IMR-90 (cell line): ENCODE measurements around the gene TDRD5. TPM values are rescaled to one million over a fixed set of nuclear protein-coding genes. Genes with fewer than 3 reads are reported as not detected.

Experiments
- ATAC-seq: fragments of 200-7000 bp; cut with Tn5 transposase; 2 replicates; pipeline ENCODE4 v1.9.1; 2020; ENCODE audit warnings: low read depth, mild to moderate bottlenecking, moderate library complexity
- BruUV-seq: library from RNA; stranded (reverse); fragments of 400-500 nt; replicated peaks from 2 replicates; lab custom pipeline; 2021; lab: Mats Ljungman, UMichigan
- CTCF ChIA-PET: fragments of 300-600 bp; formaldehyde crosslinking; extraction: SDS; loops from one replicate; lab custom pipeline; 2021; ENCODE audit warnings: antibody characterized with exemption; lab: Yijun Ruan, JAX
- POLR2A ChIA-PET: fragments of 300-600 bp; sonication (Branson Sonifier 250); formaldehyde crosslinking; loops from one replicate; lab custom pipeline; 2022; ENCODE audit warnings: antibody characterized with exemption; ENCODE audit not compliant: unreplicated experiment; lab: Charles Lee
- DNase-seq: peaks from one replicate; pipeline ENCODE4 v3.0.0; 2013
- H2AFZ ChIP-seq: replicated peaks from 2 replicates; pipeline ENCODE3; 2013; ENCODE audit warnings: low read length, mild to moderate bottlenecking; ENCODE audit not compliant: poor library complexity
- H2AK5ac ChIP-seq: 2 replicates; pipeline ENCODE4 v1.6.1; 2013; ENCODE audit warnings: low read depth, low read length, inconsistent platforms
- H2AK9ac ChIP-seq: replicated peaks from 2 replicates; pipeline ENCODE3; 2013; ENCODE audit warnings: mild to moderate bottlenecking, low read depth, low read length, moderate library complexity; ENCODE audit not compliant: poor library complexity
- H2BK120ac ChIP-seq: 2 replicates; pipeline ENCODE4 v1.6.1; 2013; ENCODE audit warnings: low read depth, low read length, inconsistent platforms
- H2BK15ac ChIP-seq: 3 replicates; pipeline ENCODE4 v1.6.1; 2013; ENCODE audit warnings: low read depth, low read length, inconsistent platforms
- H2BK20ac ChIP-seq: 2 replicates; pipeline ENCODE4 v1.6.1; 2013; ENCODE audit warnings: low read depth, mild to moderate bottlenecking, inconsistent platforms, low read length, moderate library complexity
- H2BK5ac ChIP-seq: 2 replicates; pipeline ENCODE4 v1.6.1; 2013; ENCODE audit warnings: mild to moderate bottlenecking, low read depth, low read length, inconsistent platforms; ENCODE audit not compliant: poor library complexity, severe bottlenecking
- H3K14ac ChIP-seq: replicated peaks from 2 replicates; pipeline ENCODE4 v1.6.1; 2013; ENCODE audit warnings: low read depth, low read length, inconsistent platforms
- H3K18ac ChIP-seq: 2 replicates; pipeline ENCODE4 v1.6.1; 2013; ENCODE audit warnings: low read depth, low read length, control low read depth
- H3K23ac ChIP-seq: 2 replicates; pipeline ENCODE4 v1.6.1; 2013; ENCODE audit warnings: low read depth, low read length, inconsistent platforms
- H3K27ac ChIP-seq: 2 replicates; pipeline ENCODE4 v1.5.1; 2013; ENCODE audit warnings: mild to moderate bottlenecking, control low read depth, low read length; ENCODE audit not compliant: insufficient read depth
- H3K27me3 ChIP-seq: 2 replicates; pipeline ENCODE4 v1.6.1; 2013; ENCODE audit warnings: low read length; ENCODE audit not compliant: control insufficient read depth, insufficient read depth
- H3K36me3 ChIP-seq: 2 replicates; pipeline ENCODE4 v1.6.1; 2013; ENCODE audit warnings: low read length, mixed read lengths; ENCODE audit not compliant: control insufficient read depth, insufficient read depth
- H3K4ac ChIP-seq: 2 replicates; pipeline ENCODE4 v1.6.1; 2013; ENCODE audit warnings: low read depth, low read length, inconsistent platforms
- H3K4me1 ChIP-seq: 2 replicates; pipeline ENCODE4 v1.6.1; 2013; ENCODE audit warnings: low read length, mixed read lengths; ENCODE audit not compliant: control insufficient read depth, insufficient read depth
- H3K4me2 ChIP-seq: 2 replicates; pipeline ENCODE4 v1.6.1; 2013; ENCODE audit warnings: low read depth, mild to moderate bottlenecking, control low read depth, low read length, moderate library complexity
- H3K4me3 ChIP-seq: 2 replicates; pipeline ENCODE4 v1.5.1; 2013; ENCODE audit warnings: low read depth, mild to moderate bottlenecking, control low read depth, low read length, moderate library complexity; ENCODE audit not compliant: insufficient read depth
- H3K56ac ChIP-seq: 2 replicates; pipeline ENCODE4 v1.6.1; 2013; ENCODE audit warnings: low read length, inconsistent platforms; ENCODE audit not compliant: insufficient read depth; ENCODE audit errors: extremely low read depth
- H3K79me1 ChIP-seq, 2 experiments: 2 replicates each; pipeline ENCODE4 v1.6.1; 2013; ENCODE audit warnings: low read length in 2 of 2, inconsistent platforms in 1 of 2, low read depth in 1 of 2
- H3K9ac ChIP-seq: 2 replicates; pipeline ENCODE4 v1.6.1; 2013; ENCODE audit warnings: low read depth, low read length, control low read depth
- H3K9me1 ChIP-seq: 2 replicates; pipeline ENCODE4 v1.6.1; 2013; ENCODE audit warnings: low read length, inconsistent platforms; ENCODE audit not compliant: insufficient read depth
- H3K9me3 ChIP-seq: 2 replicates; pipeline ENCODE4 v1.6.1; 2013; ENCODE audit warnings: low read length; ENCODE audit not compliant: control insufficient read depth, insufficient read depth
- H4K20me1 ChIP-seq: 2 replicates; pipeline ENCODE4 v1.6.1; 2013; ENCODE audit warnings: low read length, inconsistent platforms; ENCODE audit not compliant: insufficient read depth
- H4K5ac ChIP-seq: 2 replicates; pipeline ENCODE4 v1.6.1; 2013; ENCODE audit warnings: mild to moderate bottlenecking, low read depth, low read length, control low read depth
- H4K8ac ChIP-seq, 2 experiments: 2 replicates each; pipeline ENCODE4 v1.6.1; 2013; ENCODE audit warnings: low read depth in 2 of 2, low read length in 2 of 2, control low read depth in 1 of 2, inconsistent platforms in 1 of 2
- H4K91ac ChIP-seq: 2 replicates; pipeline ENCODE4 v1.6.1; 2013; ENCODE audit warnings: low read depth, low read length, inconsistent platforms; ENCODE audit not compliant: insufficient read depth
- BHLHE40 ChIP-seq: fragments of 150-350 bp; IDR thresholded peaks from 2 replicates; pipeline ENCODE4 v1.6.1; 2016; ENCODE audit warnings: mild to moderate bottlenecking, low read depth, low read length
- CEBPB ChIP-seq: IDR thresholded peaks from 2 replicates; pipeline ENCODE4 v1.6.1; 2012; ENCODE audit warnings: low read depth, low read length, improper control_type of control experiment
- CHD1 ChIP-seq: IDR thresholded peaks from 2 replicates; pipeline ENCODE4 v1.6.1; 2012; ENCODE audit warnings: low read depth, low read length, improper control_type of control experiment
- CTCF ChIP-seq: conservative IDR thresholded peaks from 2 replicates; pipeline ENCODE4 v1.5.1; 2012; ENCODE audit warnings: mild to moderate bottlenecking, low read depth, low read length, improper control_type of control experiment
- ELK1 ChIP-seq: fragments of 150-350 bp; IDR thresholded peaks from 2 replicates; pipeline ENCODE4 v1.6.1; 2016; ENCODE audit warnings: low read depth, mild to moderate bottlenecking, low read length, moderate library complexity, borderline replicate concordance
- FOS ChIP-seq: fragments of 150-350 bp; IDR thresholded peaks from 2 replicates; pipeline ENCODE4 v1.6.1; 2016; ENCODE audit warnings: low read depth, low read length
- MAFK ChIP-seq: IDR thresholded peaks from 2 replicates; pipeline ENCODE4 v1.6.1; 2012; ENCODE audit warnings: low read depth, low read length, improper control_type of control experiment
- MAZ ChIP-seq: IDR thresholded peaks from 2 replicates; pipeline ENCODE4 v1.6.1; 2012; ENCODE audit warnings: low read depth, mild to moderate bottlenecking, low read length, improper control_type of control experiment, moderate library complexity, borderline replicate concordance
- MXI1 ChIP-seq: IDR thresholded peaks from 2 replicates; pipeline ENCODE4 v1.6.1; 2012; ENCODE audit warnings: low read depth, mild to moderate bottlenecking, low read length, moderate library complexity, borderline replicate concordance
- NFE2L2 ChIP-seq: fragments of 150-350 bp; IDR thresholded peaks from 2 replicates; pipeline ENCODE4 v1.6.1; 2016; ENCODE audit warnings: low read depth, mild to moderate bottlenecking, low read length
- POLR2A ChIP-seq: IDR thresholded peaks from 2 replicates; pipeline ENCODE4 v1.6.1; 2012; ENCODE audit warnings: mild to moderate bottlenecking, low read depth, low read length
- RAD21 ChIP-seq: IDR thresholded peaks from 2 replicates; pipeline ENCODE4 v1.6.1; 2012; ENCODE audit warnings: low read length, improper control_type of control experiment
- RCOR1 ChIP-seq: IDR thresholded peaks from 2 replicates; pipeline ENCODE4 v1.6.1; 2012; ENCODE audit warnings: mild to moderate bottlenecking, low read length, improper control_type of control experiment; ENCODE audit not compliant: insufficient replicate concordance
- RFX5 ChIP-seq: IDR thresholded peaks from 2 replicates; pipeline ENCODE4 v1.8.0; 2012; ENCODE audit warnings: low read depth, mild to moderate bottlenecking, low read length, moderate library complexity
- SMC3 ChIP-seq: fragments of 150-350 bp; IDR thresholded peaks from 2 replicates; pipeline ENCODE4 v1.6.1; 2016; ENCODE audit warnings: low read depth, mild to moderate bottlenecking, antibody characterized with exemption, low read length, moderate library complexity
- USF2 ChIP-seq: fragments of 150-350 bp; IDR thresholded peaks from 2 replicates; pipeline ENCODE4 v1.6.1; 2017; ENCODE audit warnings: mild to moderate bottlenecking, antibody characterized with exemption, low read length, low read depth
- WGBS, 2 experiments: methylation state at CpG; one replicate each; pipeline versions ENCODE4 v1.1.5 to v1.1.7; 2013; ENCODE audit warnings: missing lambda C conversion rate in 2 of 2; ENCODE audit not compliant: insufficient read length in 1 of 2; ENCODE audit errors: extremely low coverage in 2 of 2; 5-methylcytosine and 5-hydroxymethylcytosine counted together
- dilution Hi-C: fragments of 300-500 bp; cut with HindIII; formaldehyde crosslinking; loops from one replicate; pipeline ENCODE4 v1.14.3; 2018; ENCODE audit warnings: low sequenced_read_pairs; ENCODE audit not compliant: unreplicated experiment
- in situ Hi-C: fragments of 300-500 bp; cut with MboI; formaldehyde crosslinking; loops from 3 replicates; pipeline ENCODE4 v1.14.3; 2019; ENCODE audit warnings: low sequenced_read_pairs, inconsistent platforms, mixed read lengths
- intact Hi-C: fragments of 100-400 bp; cut with micrococcal nuclease; formaldehyde crosslinking; loops from 2 replicates; pipeline ENCODE4 v1.10.0; 2022
- polyA plus RNA-seq, 3 experiments: library from polyadenylated mRNA; depleted of rRNA; stranded (reverse); fragments of >200 nt; gene quantifications; 2 replicates each; pipeline ENCODE4 v1.2.3, GENCODE V29; 2012; ENCODE audit warnings: low replicate concordance in 1 of 3
- total RNA-seq: library from RNA; depleted of rRNA; stranded (reverse); fragments of >200 nt; gene quantifications from 2 replicates; pipeline ENCODE4 v1.2.3, GENCODE V29; 2012

TDRD5 gene
- total and polyA plus RNA-seq, 2 of the 4 experiments (the other 2 are of a cell fraction), result not detected

- ChIA-PET CTCF (interaction anchor here (1.1 kb wide), 1 partner anchor 11 kb away, joined by 3 read pairs; no protein-coding TSS in a partner anchor), POLR2A (no interaction called here)
- H4K91ac ChIP-seq, result no peak overlapping the region
- no peak overlapping the region for H3K4me3 ChIP-seq
- H2BK5ac ChIP-seq, result no peak overlapping the region
- H4K5ac ChIP-seq, result no peak overlapping the region
- H3K56ac ChIP-seq, result no peak overlapping the region
- H2AK5ac ChIP-seq, result no peak overlapping the region
- no TSS peak for BruUV-seq
- intact Hi-C loops (no loop called here), in situ Hi-C loops (no loop called here), dilution Hi-C loops (no loop called here)
- no CpG with 5 or more reads among the region's 2 CpGs for WGBS, 2 experiments
- H3K4me2 ChIP-seq, result no peak overlapping the region
- H2BK15ac ChIP-seq, result no peak overlapping the region
- H3K27ac ChIP-seq, result no peak overlapping the region
- no peaks in the 10 kb centered on the region for H3K9me3 ChIP-seq
- no peak overlapping the region for H4K8ac ChIP-seq
- H3K4me1 ChIP-seq, result no peaks in the 10 kb centered on the region
- DNase-seq (no peak), ATAC-seq (no peak)
- H3K23ac ChIP-seq, result no peak overlapping the region
- H3K9ac ChIP-seq, result no peak overlapping the region
- no peak overlapping the region for H3K18ac ChIP-seq
- no peaks in the 10 kb centered on the region for H3K36me3 ChIP-seq
- H2BK120ac ChIP-seq, result no peak overlapping the region
- H2AFZ ChIP-seq, result no peak overlapping the region
- no peak overlapping the region for H3K14ac ChIP-seq
- H3K79me1 ChIP-seq, result no peaks in the 10 kb centered on the region
- peaks cover 20% of the 10 kb centered on the region for H3K27me3 ChIP-seq
- no peak overlapping the region for H3K4ac ChIP-seq
- H3K9me1 ChIP-seq, result no peaks in the 10 kb centered on the region
- TF ChIP-seq MXI1 (no peak), CTCF (no peak), RAD21 (no peak), MAFK (no peak), MAZ (no peak), USF2 (no peak), NFE2L2 (no peak), POLR2A (no peak), CHD1 (no peak), RCOR1 (no peak), FOS (no peak), RFX5 (no peak), ELK1 (no peak), BHLHE40 (no peak), SMC3 (no peak), CEBPB (no peak)
- no peak overlapping the region for H2BK20ac ChIP-seq
- no peak overlapping the region for H2AK9ac ChIP-seq
- no peaks in the 10 kb centered on the region for H4K20me1 ChIP-seq
These were observed 136.6 kb downstream of the TDRD5 start for GRCh38 chr1:179728271-179728670.
